PC-9 (cell line): ENCODE results near the gene DDX39B. TPM values are rescaled to one million over a fixed set of nuclear protein-coding genes. Genes with fewer than 3 reads are reported as not detected.

Experiments
- BruUV-seq: library from RNA; stranded (reverse); fragments of 400-500 nt; replicated peaks from 2 replicates; lab custom pipeline; 2021; lab: Mats Ljungman, UMichigan
- CTCF ChIA-PET: fragments of 300-600 bp; sonication (Branson Sonifier 250); formaldehyde crosslinking; loops from one replicate; lab custom pipeline; 2022; ENCODE audit warnings: antibody characterized with exemption; lab: Charles Lee
- POLR2A ChIA-PET: fragments of 300-600 bp; sonication (Branson Sonifier 250); formaldehyde crosslinking; loops from one replicate; lab custom pipeline; 2022; ENCODE audit warnings: antibody characterized with exemption; ENCODE audit not compliant: unreplicated experiment; lab: Charles Lee
- DNase-seq, 2 experiments: peaks; one replicate each; pipeline versions ENCODE4 v3.0.0 to v3.0.0-alpha.2; 2015 to 2022; ENCODE audit warnings: mixed read lengths in 1 of 2
- H2AFZ ChIP-seq: fragments of 200-600 bp; sonication (generic); 2 replicates; pipeline ENCODE4 v1.8.1; 2017; ENCODE audit warnings: antibody characterized with exemption
- H3F3A ChIP-seq: fragments of 200-600 bp; sonication (generic); 2 replicates; pipeline ENCODE4 v1.8.1; 2017; ENCODE audit warnings: antibody characterized with exemption, mild to moderate bottlenecking, low read depth; ENCODE audit not compliant: insufficient read depth
- H3K27ac ChIP-seq: fragments of 200-600 bp; sonication (generic); 2 replicates; pipeline ENCODE4 v1.6.1; 2016; ENCODE audit warnings: mixed run types
- H3K27me3 ChIP-seq: fragments of 200-600 bp; sonication (generic); 2 replicates; pipeline ENCODE4 v1.6.1; 2016; ENCODE audit warnings: low read depth, mixed run types; ENCODE audit not compliant: insufficient read depth
- H3K36me3 ChIP-seq: fragments of 200-600 bp; sonication (generic); 2 replicates; pipeline ENCODE4 v1.6.1; 2016; ENCODE audit warnings: low read depth, mixed run types
- H3K4me1 ChIP-seq: fragments of 200-600 bp; sonication (generic); replicated peaks from 2 replicates; pipeline ENCODE4 v1.6.1; 2016; ENCODE audit warnings: mixed run types; ENCODE audit not compliant: insufficient read depth
- H3K4me2 ChIP-seq: fragments of 200-600 bp; sonication (generic); 2 replicates; pipeline ENCODE4 v1.6.1; 2017; ENCODE audit warnings: mixed run types
- H3K4me3 ChIP-seq: fragments of 200-600 bp; sonication (generic); 2 replicates; pipeline ENCODE4 v1.6.1; 2016; ENCODE audit warnings: mixed run types
- H3K79me2 ChIP-seq: fragments of 200-600 bp; sonication (generic); 2 replicates; pipeline ENCODE4 v1.6.1; 2017; ENCODE audit warnings: low read depth, mixed run types
- H3K9me2 ChIP-seq: fragments of 200-600 bp; sonication (generic); 2 replicates; pipeline ENCODE4 v1.8.1; 2017; ENCODE audit warnings: mild to moderate bottlenecking; ENCODE audit not compliant: insufficient read depth
- H3K9me3 ChIP-seq: fragments of 200-600 bp; sonication (generic); 2 replicates; pipeline ENCODE4 v1.8.1; 2016; ENCODE audit warnings: low read depth; ENCODE audit not compliant: insufficient read depth
- H4K20me1 ChIP-seq: fragments of 200-600 bp; sonication (generic); 2 replicates; pipeline ENCODE4 v1.8.1; 2017; ENCODE audit not compliant: insufficient read depth
- EZH2 ChIP-seq: fragments of 200-600 bp; sonication (generic); IDR thresholded peaks from 2 replicates; pipeline ENCODE4 v1.8.0; 2017; ENCODE audit warnings: antibody characterized with exemption, low read depth
- intact Hi-C: fragments of 100-400 bp; cut with micrococcal nuclease; formaldehyde crosslinking; loops from one replicate; pipeline ENCODE4 v1.10.0; 2022; ENCODE audit not compliant: unreplicated experiment
- total RNA-seq: library from RNA; stranded (reverse); gene quantifications from 2 replicates; pipeline ENCODE4 v1.2.3, GENCODE V29; 2021
- TF ChIP-seq, protein P1 (sequence below): fragments of 200-600 bp; sonication (generic); conservative IDR thresholded peaks from 2 replicates; pipeline ENCODE4 v1.6.1; 2017; ENCODE audit warnings: mixed run types, antibody characterized with exemption, mild to moderate bottlenecking, moderate library complexity

Gene DDX39B
- total RNA-seq, 1 experiment from 2014 or later = 383 TPM

DNA sequence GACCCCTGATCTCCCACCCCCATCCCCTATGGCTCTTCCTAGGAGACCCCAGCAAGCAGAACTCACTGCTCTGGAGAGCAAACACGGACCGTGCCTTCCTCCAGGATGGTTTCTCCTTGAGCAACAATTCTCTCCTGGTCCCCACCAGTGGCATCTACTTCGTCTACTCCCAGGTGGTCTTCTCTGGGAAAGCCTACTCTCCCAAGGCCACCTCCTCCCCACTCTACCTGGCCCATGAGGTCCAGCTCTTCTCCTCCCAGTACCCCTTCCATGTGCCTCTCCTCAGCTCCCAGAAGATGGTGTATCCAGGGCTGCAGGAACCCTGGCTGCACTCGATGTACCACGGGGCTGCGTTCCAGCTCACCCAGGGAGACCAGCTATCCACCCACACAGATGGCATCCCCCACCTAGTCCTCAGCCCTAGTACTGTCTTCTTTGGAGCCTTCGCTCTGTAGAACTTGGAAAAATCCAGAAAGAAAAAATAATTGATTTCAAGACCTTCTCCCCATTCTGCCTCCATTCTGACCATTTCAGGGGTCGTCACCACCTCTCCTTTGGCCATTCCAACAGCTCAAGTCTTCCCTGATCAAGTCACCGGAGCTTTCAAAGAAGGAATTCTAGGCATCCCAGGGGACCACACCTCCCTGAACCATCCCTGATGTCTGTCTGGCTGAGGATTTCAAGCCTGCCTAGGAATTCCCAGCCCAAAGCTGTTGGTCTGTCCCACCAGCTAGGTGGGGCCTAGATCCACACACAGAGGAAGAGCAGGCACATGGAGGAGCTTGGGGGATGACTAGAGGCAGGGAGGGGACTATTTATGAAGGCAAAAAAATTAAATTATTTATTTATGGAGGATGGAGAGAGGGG is 31.7 kb upstream of the DDX39B start:
- Histone ChIP-seq H2AFZ (no peak overlapping the region), H3K4me1 (0 out of 2 replicates have a peak, but pooled peaks cover 5% of the 10 kb centered on the region), H3K36me3 (no peaks in the 10 kb centered on the region), H3K4me3 (no peak overlapping the region), H4K20me1 (no peaks in the 10 kb centered on the region), H3K27me3 (0 out of 2 replicates have a peak, but pooled peaks cover 5% of the 10 kb centered on the region), H3K79me2 (no peaks in the 10 kb centered on the region), H3K4me2 (no peak overlapping the region), H3K27ac (no peak overlapping the region), H3K9me3 (no peaks in the 10 kb centered on the region), H3K9me2 (no peaks in the 10 kb centered on the region), H3F3A (peaks cover 5% of the 10 kb centered on the region; the same call in 1 of the 2 replicates)
- TF ChIP-seq, protein P1, sequence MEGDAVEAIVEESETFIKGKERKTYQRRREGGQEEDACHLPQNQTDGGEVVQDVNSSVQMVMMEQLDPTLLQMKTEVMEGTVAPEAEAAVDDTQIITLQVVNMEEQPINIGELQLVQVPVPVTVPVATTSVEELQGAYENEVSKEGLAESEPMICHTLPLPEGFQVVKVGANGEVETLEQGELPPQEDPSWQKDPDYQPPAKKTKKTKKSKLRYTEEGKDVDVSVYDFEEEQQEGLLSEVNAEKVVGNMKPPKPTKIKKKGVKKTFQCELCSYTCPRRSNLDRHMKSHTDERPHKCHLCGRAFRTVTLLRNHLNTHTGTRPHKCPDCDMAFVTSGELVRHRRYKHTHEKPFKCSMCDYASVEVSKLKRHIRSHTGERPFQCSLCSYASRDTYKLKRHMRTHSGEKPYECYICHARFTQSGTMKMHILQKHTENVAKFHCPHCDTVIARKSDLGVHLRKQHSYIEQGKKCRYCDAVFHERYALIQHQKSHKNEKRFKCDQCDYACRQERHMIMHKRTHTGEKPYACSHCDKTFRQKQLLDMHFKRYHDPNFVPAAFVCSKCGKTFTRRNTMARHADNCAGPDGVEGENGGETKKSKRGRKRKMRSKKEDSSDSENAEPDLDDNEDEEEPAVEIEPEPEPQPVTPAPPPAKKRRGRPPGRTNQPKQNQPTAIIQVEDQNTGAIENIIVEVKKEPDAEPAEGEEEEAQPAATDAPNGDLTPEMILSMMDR = no peak
- no peak for TF ChIP-seq EZH2
- DNase-seq = no peak
- intact Hi-C loops = no loop called here
- POLR2A ChIA-PET = no interaction called here
- CTCF ChIA-PET = no interaction called here
- BruUV-seq = no TSS peak

DNA sequence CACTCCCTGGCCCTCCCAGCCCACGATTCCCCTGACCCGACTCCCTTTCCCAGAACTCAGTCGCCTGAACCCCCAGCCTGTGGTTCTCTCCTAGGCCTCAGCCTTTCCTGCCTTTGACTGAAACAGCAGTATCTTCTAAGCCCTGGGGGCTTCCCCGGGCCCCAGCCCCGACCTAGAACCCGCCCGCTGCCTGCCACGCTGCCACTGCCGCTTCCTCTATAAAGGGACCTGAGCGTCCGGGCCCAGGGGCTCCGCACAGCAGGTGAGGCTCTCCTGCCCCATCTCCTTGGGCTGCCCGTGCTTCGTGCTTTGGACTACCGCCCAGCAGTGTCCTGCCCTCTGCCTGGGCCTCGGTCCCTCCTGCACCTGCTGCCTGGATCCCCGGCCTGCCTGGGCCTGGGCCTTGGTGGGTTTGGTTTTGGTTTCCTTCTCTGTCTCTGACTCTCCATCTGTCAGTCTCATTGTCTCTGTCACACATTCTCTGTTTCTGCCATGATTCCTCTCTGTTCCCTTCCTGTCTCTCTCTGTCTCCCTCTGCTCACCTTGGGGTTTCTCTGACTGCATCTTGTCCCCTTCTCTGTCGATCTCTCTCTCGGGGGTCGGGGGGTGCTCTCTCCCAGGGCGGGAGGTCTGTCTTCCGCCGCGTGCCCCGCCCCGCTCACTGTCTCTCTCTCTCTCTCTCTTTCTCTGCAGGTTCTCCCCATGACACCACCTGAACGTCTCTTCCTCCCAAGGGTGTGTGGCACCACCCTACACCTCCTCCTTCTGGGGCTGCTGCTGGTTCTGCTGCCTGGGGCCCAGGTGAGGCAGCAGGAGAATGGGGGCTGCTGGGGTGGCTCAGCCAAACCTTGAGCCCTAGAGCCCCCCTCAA is 30.5 kb upstream of the DDX39B start, which contains the start of gene LTA:
TSS of gene LTA (plus strand) at position 249 of the 871 bp plus-strand sequence. CDS start at position 703, 454 bp downstream.
- Histone ChIP-seq H3K36me3 (no peaks in the 10 kb centered on the region), H3K4me1 (no peaks in the 10 kb centered on the region), H3K27ac (no peak within 1 kb of the TSS), H3K79me2 (no peaks in the 10 kb centered on the region), H3K27me3 (0 out of 2 replicates have a peak, but pooled peaks cover 5% of the 10 kb centered on the region), H3K9me2 (no peaks in the 10 kb centered on the region), H4K20me1 (no peaks in the 10 kb centered on the region), H2AFZ (no peak within 1 kb of the TSS), H3F3A (no peaks in the 10 kb centered on the region), H3K9me3 (no peaks in the 10 kb centered on the region), H3K4me2 (no peak within 1 kb of the TSS), H3K4me3 (no peak within 1 kb of the TSS)
- TF ChIP-seq EZH2 = no peak
- TF ChIP-seq, protein P1 = no peak
- intact Hi-C loops = no loop called here
- no TSS peak for BruUV-seq
- ChIA-PET POLR2A (no interaction called here), CTCF (no interaction called here)
- no peak for DNase-seq

DNA sequence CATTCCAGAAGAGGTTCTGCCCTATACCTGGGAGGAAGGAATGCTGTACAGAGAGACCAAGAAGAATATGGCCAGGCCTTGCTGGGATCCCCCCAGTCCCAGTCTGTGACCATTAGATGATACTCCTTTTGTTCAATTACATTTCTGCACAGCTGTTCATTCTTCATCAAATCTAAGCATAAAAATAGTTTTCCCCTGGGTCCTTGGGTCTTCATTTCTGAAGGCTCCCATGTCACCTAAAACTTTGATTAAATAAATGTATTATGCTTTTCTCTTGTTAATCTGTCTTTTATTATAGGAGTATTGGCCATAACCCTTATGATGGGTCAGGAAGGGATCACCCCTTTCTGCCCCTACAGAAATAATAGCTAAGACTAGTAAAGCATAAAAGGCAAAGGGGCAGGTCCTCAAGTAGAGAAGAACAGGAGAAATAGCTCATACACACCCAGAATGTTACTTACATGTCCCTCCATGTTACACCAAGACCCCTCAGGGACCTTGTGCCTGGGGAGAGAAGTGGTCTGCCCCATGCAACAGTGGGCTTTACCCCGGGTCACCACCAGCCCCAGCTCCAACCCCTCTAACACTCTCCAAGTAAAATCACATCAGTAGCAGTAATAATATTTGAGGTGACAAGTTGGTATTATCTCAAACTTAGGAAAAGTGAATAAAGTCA is 28.2 kb upstream of the DDX39B start:
- intact Hi-C loops = no loop called here
- Histone ChIP-seq H3K9me2 (no peaks in the 10 kb centered on the region), H4K20me1 (no peaks in the 10 kb centered on the region), H3F3A (no peaks in the 10 kb centered on the region), H2AFZ (no peak overlapping the region), H3K27me3 (no peaks in the 10 kb centered on the region), H3K4me3 (no peak overlapping the region), H3K4me2 (no peak overlapping the region), H3K79me2 (no peaks in the 10 kb centered on the region), H3K27ac (no peak overlapping the region), H3K36me3 (no peaks in the 10 kb centered on the region), H3K4me1 (no peaks in the 10 kb centered on the region), H3K9me3 (no peaks in the 10 kb centered on the region)
- no TSS peak for BruUV-seq
- DNase-seq = no peak
- TF ChIP-seq EZH2 = no peak
- TF ChIP-seq, protein P1 = no peak
- ChIA-PET CTCF (interaction anchor here (0.6 kb wide), 1 partner anchor 406 kb away, joined by 3 read pairs; no protein-coding TSS in a partner anchor), POLR2A (interaction anchor here (0.6 kb wide), 1 partner anchor 40 kb away, joined by 5 read pairs; no protein-coding TSS in a partner anchor)
